HUDEP-2 (cell line): ENCODE results near the gene DHX58.

Source experiments
- DNase-seq, 76 experiments: peaks; one replicate each; lab custom pipeline; 2025; ENCODE audit not compliant: unreplicated experiment in 76 of 76; lab: John Stamatoyannopoulos, UW

Gene DHX58

DNA sequence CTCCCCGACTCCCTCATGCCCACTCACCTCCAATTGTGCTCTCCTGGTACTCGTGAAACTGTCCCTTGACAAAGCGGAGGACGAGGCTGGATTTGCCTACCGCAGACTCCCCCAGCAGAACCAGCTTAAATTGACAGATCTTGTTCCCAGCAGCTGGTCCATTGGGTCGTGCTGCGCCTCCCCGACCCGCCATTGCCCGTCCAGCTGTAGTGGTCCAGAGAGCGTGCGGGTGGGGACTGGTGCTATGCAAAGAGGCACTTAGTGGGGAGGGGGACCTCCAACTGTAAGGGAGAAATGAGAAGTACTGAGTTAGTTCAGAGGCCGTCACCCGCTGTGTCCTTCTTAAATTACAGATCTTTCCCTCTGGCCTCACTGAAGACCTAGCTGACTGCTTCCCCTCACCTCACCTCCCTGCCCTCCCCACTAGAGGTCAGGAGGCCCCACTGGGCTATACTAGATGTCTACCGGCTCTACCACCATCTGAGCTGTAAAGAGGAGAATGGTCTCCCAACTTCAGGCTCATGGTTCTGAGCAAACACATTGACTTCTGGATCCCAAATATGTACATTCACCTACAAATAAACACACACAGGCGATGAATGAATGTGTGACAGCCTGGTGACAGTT, 17.9 kb upstream of the DHX58 start:
- DNase-seq, result no peak

DNA sequence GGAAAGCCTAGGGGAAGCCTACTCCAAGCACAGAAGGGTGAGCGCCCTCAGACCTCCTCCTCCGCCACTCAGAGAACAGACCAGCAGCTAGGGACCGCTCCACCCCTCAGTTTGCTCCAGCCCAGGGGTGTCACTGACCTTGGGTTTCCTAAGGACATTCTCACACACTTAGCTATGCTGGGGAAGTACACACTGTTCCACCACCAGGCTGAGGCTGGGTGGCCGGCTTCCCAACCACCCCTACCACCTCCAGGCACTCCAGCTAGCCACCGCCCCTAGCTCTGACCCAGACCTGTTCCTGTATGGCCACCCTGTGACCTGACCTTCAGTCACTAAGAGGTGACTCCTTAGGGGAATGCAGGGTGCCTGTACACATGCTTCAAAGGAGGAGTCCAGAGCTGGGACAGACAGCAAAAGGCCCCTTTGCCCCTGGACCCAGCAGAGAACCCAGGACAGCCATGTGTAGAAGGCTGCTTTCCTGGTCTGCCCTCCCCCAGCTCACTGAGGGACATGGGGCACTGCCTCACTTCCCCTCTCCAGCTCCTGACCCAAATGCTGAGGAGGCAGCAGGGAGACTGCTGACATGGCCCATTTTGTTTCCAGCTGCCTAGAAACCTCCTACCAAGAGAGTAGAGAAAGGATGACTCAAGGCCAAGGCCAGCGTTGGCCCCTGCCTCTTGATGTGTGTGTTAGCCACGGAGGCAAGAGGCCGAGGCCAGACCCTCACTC, 16.8 kb upstream of the DHX58 start:
- no peak for DNase-seq

- no peak for DNase-seq
Measured at GRCh38 chr17:42127414-42127813, 14.9 kb upstream of the DHX58 start.

DNA sequence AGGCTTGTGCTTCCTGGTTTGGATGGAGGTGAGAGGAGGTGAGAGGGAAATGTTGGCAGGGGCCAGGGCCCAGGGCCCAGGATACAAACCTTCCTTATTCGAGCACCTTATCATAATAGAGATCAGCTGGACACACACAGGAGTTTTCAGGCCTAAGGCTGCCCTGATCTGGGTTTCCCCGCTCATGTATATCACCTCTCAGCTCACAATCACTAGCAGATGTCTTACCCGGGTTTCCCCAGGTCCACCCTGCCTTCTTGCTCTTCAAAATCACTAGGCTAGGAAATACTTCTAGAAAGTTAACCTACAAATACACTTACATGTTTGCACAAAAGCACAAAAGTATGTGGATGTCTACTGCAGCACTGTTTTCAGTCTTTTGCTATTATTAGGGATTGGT, 14.3 kb upstream of the DHX58 start:
- DNase-seq, result no peak

- no peak for DNase-seq
Measured at GRCh38 chr17:42125565-42125964, 13.1 kb upstream of the DHX58 start.

DNA sequence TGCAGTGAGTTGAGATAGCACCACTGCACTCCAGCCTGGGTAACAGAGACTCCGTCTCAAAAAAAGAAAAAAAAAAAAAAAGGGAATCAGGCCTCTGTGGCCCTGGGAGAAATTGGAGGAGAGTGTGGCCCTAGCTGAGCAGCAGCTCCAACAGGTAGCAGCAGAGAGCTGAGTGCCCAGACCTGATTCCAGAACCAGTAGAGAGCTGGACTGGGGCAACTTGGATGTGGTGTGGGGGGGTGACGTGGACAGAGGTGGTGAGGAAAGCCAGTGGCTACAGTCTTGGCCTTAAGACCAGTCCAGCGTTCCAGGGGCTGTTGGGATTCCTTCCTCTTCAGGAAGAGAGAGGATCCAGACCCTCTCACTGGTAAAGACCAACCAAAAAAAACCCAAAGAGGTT, 11.7 kb upstream of the DHX58 start:
- no peak for DNase-seq

GRCh38 chr17:42122371-42123303, 10.1 kb upstream of the DHX58 start, which contains the start of gene HSPB9:
Gene HSPB9, plus strand, starts transcription at chr17:42122804. Its CDS starts 47 bp downstream, at chr17:42122851.
- DNase-seq, result no peak

DNA sequence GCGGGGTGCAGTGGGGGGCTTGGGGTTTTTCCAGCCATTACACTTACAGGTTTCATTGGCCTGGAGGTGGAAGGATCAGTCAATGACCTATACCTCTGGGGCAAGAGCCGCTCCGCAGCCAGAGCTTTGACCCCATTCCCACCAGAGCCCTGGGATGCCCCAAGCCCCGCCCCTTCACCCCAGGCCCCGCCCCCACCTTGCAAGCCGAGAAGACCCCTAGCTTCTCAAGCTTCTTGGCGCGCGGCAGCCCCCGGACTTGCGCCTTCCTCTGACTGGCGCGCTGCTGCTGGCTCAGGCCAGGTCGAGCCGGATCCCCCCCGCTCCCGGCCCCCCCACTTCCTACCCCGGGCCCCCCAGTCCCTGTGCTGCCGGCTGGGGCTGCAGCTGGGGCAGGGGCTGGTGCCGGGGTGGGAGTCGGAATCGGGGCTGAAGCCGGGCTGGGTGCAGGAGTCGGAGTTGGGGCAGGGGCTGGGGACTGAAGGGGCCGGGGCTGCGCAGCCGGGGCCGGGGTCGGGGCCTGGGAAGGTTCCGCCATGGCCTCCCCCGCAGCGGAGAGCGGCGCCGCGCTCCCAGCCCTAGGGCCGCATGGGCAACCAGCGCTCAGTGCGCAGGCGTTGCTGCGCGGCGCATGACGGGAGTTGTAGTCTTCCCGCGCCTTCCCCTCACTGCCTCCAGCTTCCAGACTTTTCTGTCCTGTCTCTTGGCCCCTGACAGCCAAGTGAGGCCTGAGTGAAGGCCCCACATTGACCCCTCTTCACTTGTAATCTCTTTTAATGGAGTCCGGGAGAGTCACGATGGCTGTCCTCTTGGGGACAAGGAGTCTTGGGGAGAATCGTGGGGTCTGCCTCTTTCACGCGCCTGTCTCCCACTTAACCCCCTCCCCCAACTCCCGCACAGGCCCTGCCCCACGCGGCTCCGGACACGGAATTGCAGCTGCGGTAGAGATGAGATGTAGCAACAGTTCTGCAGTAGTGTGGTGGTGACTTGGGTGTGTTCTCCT, 8.6 kb upstream of the DHX58 start, which contains the start of gene KAT2A:
KAT2A (minus strand) TSS at position 598 of the 1,000 bp plus-strand sequence; CDS start at position 535, 63 bp downstream.
- peak in 66 of 76 experiments; percentile 16 to 76 (median 56) for DNase-seq

- peak in 4 of 76 experiments; percentile 9 to 28 (median 18) for DNase-seq
Measured at GRCh38 chr17:42120161-42120769, 7.8 kb upstream of the DHX58 start.

DNA sequence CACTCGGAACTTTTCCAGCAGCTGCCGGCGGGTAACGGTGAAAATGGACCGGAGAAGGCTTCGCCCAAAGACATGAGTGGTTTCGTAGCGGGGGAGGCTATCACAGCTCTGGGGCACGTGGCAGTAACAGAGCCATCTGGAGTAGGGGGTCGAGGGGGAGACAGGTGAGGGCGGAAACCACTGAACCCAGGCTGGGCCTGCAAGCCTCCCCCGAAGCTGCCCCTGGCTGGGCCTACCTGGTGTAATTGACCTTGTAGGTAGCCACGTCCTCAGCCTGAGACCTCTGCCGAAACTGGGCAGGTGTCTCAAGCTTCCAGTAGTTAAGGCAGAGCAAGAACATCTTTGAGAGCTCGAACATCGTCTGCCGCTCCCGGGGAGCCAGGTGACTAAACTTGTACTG, 6.8 kb upstream of the DHX58 start:
- DNase-seq, result no peak

DNA sequence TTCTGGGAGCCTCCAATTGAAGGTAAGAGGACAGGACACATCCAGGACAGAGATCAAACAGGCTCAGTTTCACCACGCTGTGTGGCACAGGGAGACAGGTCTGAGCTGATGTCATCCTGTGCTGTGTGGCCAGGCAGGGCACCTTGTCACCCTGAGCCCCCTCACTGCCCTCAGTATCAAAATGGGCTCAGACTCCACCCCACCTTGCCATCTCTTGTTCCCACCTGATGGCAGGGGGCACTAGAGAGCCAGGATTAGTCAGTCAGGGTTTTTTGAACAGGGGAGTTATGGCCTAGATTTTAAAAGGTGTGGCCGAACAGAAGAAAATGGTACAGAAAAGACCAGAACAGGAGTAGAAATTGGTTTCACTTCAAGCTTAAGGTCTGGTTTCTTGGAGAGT, 6.0 kb upstream of the DHX58 start:
- peak in 24 of 76 experiments; percentile 2 to 55 (median 18) for DNase-seq

DNA sequence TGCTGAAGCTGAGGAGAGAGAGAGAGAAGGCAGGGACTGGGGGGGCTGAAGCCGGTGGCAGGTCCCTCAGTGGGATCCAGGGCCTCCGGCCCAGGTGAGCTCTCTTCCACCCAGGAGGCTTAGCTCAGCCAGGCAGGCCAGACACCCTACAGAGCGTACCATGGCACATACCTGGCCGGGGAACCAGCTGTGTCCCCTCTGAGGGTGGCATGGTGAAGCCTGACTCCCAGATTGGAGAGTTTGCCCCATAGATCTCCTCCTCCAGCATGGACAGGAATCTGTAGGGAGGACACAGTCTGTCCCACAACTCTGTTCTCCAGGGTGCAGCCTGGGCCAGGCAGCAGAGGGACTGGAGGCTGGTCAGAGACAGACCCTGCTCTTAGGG, 5.6 kb upstream of the DHX58 start:
- no peak for DNase-seq

DNA sequence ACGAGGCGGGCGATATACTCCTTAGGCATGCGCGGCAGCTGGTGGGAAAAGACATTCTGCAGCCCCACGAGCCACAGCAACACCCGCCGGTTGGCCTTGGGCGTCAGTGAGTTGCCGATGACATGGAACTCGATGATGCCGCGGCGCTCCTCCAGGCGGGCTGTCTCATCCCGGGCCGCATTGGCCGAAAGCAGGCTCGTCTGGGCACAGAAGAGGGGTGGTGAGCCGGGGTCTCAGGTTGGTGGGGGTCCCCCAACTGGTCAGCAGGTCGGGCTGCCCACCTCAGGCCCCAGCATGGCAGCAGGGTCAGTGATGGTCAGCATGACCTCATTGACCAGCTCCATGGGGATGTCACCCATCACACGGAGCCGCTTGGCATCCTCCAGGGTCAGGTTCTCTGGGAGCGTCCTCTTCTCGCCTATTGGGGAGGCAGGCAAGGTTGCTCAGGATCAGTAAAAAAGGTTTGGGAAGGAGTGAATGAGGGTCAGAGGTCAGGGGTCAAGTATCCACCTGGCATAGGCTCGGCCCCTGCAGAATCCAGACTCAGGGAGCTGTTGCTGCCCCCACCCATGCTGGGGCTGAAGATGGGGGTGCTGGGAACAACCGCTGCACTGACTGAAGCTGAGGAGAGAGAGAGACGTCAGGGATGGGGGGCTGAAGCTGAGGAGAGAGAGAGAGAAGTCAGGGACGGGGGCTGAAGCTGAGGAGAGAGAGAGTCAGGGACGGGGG, 5.0 kb upstream of the DHX58 start:
- DNase-seq, result no peak

- DNase-seq, result peak in 63 of 76 experiments; percentile 7 to 83 (median 55)
Measured at GRCh38 chr17:42116705-42117396, 4.3 kb upstream of the DHX58 start.

DNA sequence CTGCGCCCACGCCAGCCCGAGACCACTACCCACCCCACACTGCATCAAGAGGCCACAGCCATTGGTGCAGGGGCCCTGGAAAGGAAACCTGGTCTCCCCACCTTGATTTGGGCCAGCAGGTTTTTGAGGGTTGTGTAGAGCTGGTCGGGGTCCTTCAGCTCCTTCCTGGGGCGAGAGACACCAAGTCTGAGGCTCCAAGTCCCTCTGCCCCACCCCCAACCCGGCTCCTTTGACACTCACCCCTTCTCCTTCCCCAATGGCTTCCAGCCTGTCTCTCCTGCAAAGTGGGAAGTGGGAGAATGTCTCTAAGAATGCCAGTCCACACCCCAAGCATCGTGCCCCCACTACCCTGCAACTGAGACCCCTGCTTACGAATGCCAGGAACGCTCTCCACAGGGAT, 1.6 kb upstream of the DHX58 start:
- no peak for DNase-seq

DNA sequence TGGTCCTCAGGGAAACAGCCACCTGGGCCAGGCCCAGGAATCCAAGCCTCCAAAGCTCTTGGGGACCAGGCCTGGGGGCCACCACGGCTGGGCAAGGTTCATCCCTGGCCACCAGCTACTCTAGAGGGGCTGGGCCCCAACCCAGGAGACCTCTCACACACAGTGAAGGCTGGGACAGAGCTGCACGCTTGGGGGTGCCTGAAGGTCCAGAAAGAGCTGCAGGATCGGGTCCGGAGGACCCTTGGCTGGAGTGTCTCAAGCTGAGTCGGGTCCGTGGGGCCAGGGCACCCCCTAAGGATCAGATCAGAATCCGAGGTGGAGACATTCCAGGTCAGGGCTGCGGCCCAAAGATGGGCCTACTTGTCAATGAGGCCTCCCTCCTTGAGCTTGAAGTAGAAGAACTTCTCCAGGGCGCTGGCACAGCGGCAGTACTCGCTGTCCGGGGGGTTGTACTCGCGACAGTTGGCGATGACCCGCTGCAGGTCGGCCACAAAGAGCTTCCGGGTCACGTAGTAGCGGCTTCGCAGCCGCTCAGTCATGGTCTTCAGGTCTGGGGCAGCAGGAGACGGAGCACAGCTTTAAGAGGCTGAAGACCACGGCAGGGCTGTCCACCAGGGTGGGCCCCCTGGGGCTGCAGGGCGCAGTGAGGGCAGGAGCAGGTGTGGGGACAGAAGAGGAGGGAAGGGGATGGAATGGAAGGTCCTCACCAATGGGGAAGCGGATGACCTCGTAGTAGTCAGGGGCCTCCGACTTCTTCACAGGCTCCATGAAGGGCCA, 967 bp upstream of the DHX58 start:
- no peak for DNase-seq

GRCh38 chr17:42111871-42112551, 503 bp downstream of the DHX58 start:
- DNase-seq, result peak in 2 of 76 experiments; percentile 51 to 54
